H1 (cell line): ENCODE data around the gene ARRDC1. TPM values are rescaled to one million over a fixed set of nuclear protein-coding genes. Genes with fewer than 3 reads are reported as not detected.

Experiments used
- CTCF ChIA-PET: fragments of 300-600 bp; sonication (Branson Sonifier 250); formaldehyde crosslinking; loops from one replicate; lab custom pipeline; 2021; ENCODE audit not compliant: partially characterized antibody; lab: Charles Lee
- POLR2A ChIA-PET: fragments of 300-600 bp; sonication (Branson Sonifier 250); formaldehyde crosslinking; loops from one replicate; lab custom pipeline; 2021; ENCODE audit warnings: inconsistent platforms; ENCODE audit not compliant: partially characterized antibody; lab: Charles Lee
- DNase-seq, 2 experiments: peaks; one replicate each; pipeline versions ENCODE4 v3.0.0 to v3.0.0-alpha.2; 2010 to 2022; ENCODE audit warnings: low spot score in 2 of 2, low read depth in 1 of 2, mixed read lengths in 1 of 2
- FAIRE-seq: peaks from 2 replicates; lab custom pipeline; 2011; peaks lifted over from hg19 to GRCh38; lab: Jason Lieb, UNC
- H2AFZ ChIP-seq: 2 replicates; pipeline ENCODE4 v1.8.1; 2012; ENCODE audit warnings: low read length, inconsistent platforms
- H2AK5ac ChIP-seq: 2 replicates; pipeline ENCODE4 v1.6.1; 2013; ENCODE audit warnings: low read depth, low read length
- H2BK120ac ChIP-seq: replicated peaks from 2 replicates; pipeline ENCODE3; 2013; ENCODE audit warnings: low read depth, low read length, inconsistent platforms
- H2BK12ac ChIP-seq: 2 replicates; pipeline ENCODE4 v1.6.1; 2013; ENCODE audit warnings: low read depth, low read length
- H2BK15ac ChIP-seq: 2 replicates; pipeline ENCODE4 v1.6.1; 2013; ENCODE audit warnings: low read length
- H2BK20ac ChIP-seq: 2 replicates; pipeline ENCODE4 v1.6.1; 2013; ENCODE audit warnings: low read length
- H2BK5ac ChIP-seq: 2 replicates; pipeline ENCODE4 v1.6.1; 2013; ENCODE audit warnings: low read depth, low read length
- H3K14ac ChIP-seq: 2 replicates; pipeline ENCODE4 v1.6.1; 2013; ENCODE audit warnings: inconsistent platforms; ENCODE audit not compliant: insufficient read length
- H3K18ac ChIP-seq: 2 replicates; pipeline ENCODE4 v1.6.1; 2013; ENCODE audit warnings: low read length; ENCODE audit errors: extremely low read depth
- H3K23ac ChIP-seq: 2 replicates; pipeline ENCODE4 v1.6.1; 2013; ENCODE audit warnings: inconsistent platforms; ENCODE audit not compliant: insufficient read length
- H3K23me2 ChIP-seq: 2 replicates; pipeline ENCODE4 v1.6.1; 2013; ENCODE audit warnings: low read depth, low read length
- H3K27ac ChIP-seq: 2 replicates; pipeline ENCODE4 v1.6.1; 2011; ENCODE audit warnings: low read depth, low read length, inconsistent platforms
- H3K27me3 ChIP-seq, 4 experiments: replicated peaks in 1 of 4; 1 replicate in 1 of 4; 2 replicates in 3 of 4; pipeline versions ENCODE4 v1.6.1 to v1.8.1; 2011 to 2013; ENCODE audit warnings: low read length in 3 of 4, mild to moderate bottlenecking in 3 of 4, inconsistent platforms in 2 of 4, mixed read lengths in 2 of 4, moderate library complexity in 1 of 4; ENCODE audit not compliant: control insufficient read depth in 3 of 4, insufficient read depth in 3 of 4; ENCODE audit errors: extremely low read depth in 1 of 4
- H3K36me3 ChIP-seq, 4 experiments: 2 replicates each; pipeline versions ENCODE4 v1.6.1 to v1.8.1; 2011 to 2013; ENCODE audit warnings: mild to moderate bottlenecking in 4 of 4, low read length in 3 of 4, moderate library complexity in 2 of 4, control low read depth in 1 of 4, inconsistent platforms in 1 of 4; ENCODE audit not compliant: insufficient read depth in 4 of 4, control insufficient read depth in 2 of 4
- H3K4ac ChIP-seq: replicated peaks from 2 replicates; pipeline ENCODE3; 2013; ENCODE audit warnings: low read length, low read depth, mixed read lengths, inconsistent platforms; ENCODE audit not compliant: insufficient read length
- H3K4me1 ChIP-seq, 4 experiments: replicated peaks in 1 of 4; 1 replicate in 1 of 4; 2 replicates in 3 of 4; pipeline versions ENCODE4 v1.6.1 to v1.8.1; 2011 to 2013; ENCODE audit warnings: low read length in 3 of 4, inconsistent platforms in 2 of 4, mixed read lengths in 1 of 4; ENCODE audit not compliant: insufficient read depth in 4 of 4, control insufficient read depth in 3 of 4
- H3K4me2 ChIP-seq, 2 experiments: 2 replicates each; pipeline versions ENCODE4 v1.6.1 to v1.8.1; 2011 to 2013; ENCODE audit warnings: low read depth in 2 of 2, low read length in 2 of 2, control low read depth in 1 of 2, inconsistent platforms in 1 of 2, mild to moderate bottlenecking in 1 of 2; ENCODE audit not compliant: insufficient read depth in 1 of 2
- H3K4me3 ChIP-seq, 4 experiments: fragments of 200-600, 300-600 bp in 1 of 4; sonication (generic), shearing (Covaris generic), sonication (Bioruptor Twin) in 1 of 4; 2 replicates each; pipeline versions ENCODE4 v1.5.1 to v1.8.1; 2011 to 2016; ENCODE audit warnings: low read length in 4 of 4, low read depth in 3 of 4, control low read depth in 2 of 4, inconsistent platforms in 2 of 4, mild to moderate bottlenecking in 2 of 4, mixed read lengths in 1 of 4, moderate library complexity in 1 of 4; ENCODE audit not compliant: insufficient read depth in 2 of 4; ENCODE audit errors: extremely low read depth in 1 of 4
- H3K56ac ChIP-seq: replicated peaks from 2 replicates; pipeline ENCODE3; 2013; ENCODE audit warnings: low read depth, mild to moderate bottlenecking, mixed read lengths, low read length, inconsistent platforms; ENCODE audit not compliant: insufficient read length
- H3K79me1 ChIP-seq: 2 replicates; pipeline ENCODE4 v1.6.1; 2013; ENCODE audit warnings: low read depth, low read length, control low read depth
- H3K79me2 ChIP-seq, 2 experiments: 2 replicates each; pipeline versions ENCODE4 v1.6.1 to v1.8.1; 2012 to 2013; ENCODE audit warnings: low read length in 2 of 2, mild to moderate bottlenecking in 2 of 2, inconsistent platforms in 1 of 2; ENCODE audit not compliant: insufficient read depth in 2 of 2, control insufficient read depth in 1 of 2
- H3K9ac ChIP-seq, 4 experiments: replicated peaks in 1 of 4; 1 replicate in 1 of 4; 2 replicates in 3 of 4; pipeline versions ENCODE4 v1.6.1 to v1.8.1; 2011 to 2013; ENCODE audit warnings: low read depth in 3 of 4, low read length in 3 of 4, control low read depth in 2 of 4, mild to moderate bottlenecking in 2 of 4, moderate library complexity in 2 of 4, inconsistent platforms in 1 of 4; ENCODE audit errors: extremely low read depth in 1 of 4
- H3K9me3 ChIP-seq, 2 experiments: 2 replicates each; pipeline versions ENCODE4 v1.6.1 to v1.8.1; 2012 to 2013; ENCODE audit warnings: mild to moderate bottlenecking in 2 of 2, moderate library complexity in 2 of 2, control low read depth in 1 of 2, inconsistent platforms in 1 of 2, low read depth in 1 of 2, low read length in 1 of 2, mixed read lengths in 1 of 2; ENCODE audit not compliant: insufficient read depth in 2 of 2
- H4K20me1 ChIP-seq, 2 experiments: replicated peaks in 1 of 2; 2 replicates each; pipeline versions ENCODE3 to v1.8.1; 2011 to 2013; ENCODE audit warnings: inconsistent platforms in 2 of 2, low read length in 2 of 2, mild to moderate bottlenecking in 1 of 2; ENCODE audit not compliant: insufficient read depth in 2 of 2, control insufficient read depth in 1 of 2
- H4K5ac ChIP-seq: 2 replicates; pipeline ENCODE4 v1.6.1; 2013; ENCODE audit warnings: low read length, low read depth, mixed read lengths, inconsistent platforms; ENCODE audit not compliant: insufficient read length
- H4K8ac ChIP-seq: 2 replicates; pipeline ENCODE4 v1.8.0; 2013; ENCODE audit warnings: mild to moderate bottlenecking, moderate library complexity, low read length, inconsistent platforms; ENCODE audit not compliant: insufficient read depth; ENCODE audit errors: extremely low read depth
- H4K91ac ChIP-seq: replicated peaks from 2 replicates; pipeline ENCODE3; 2013; ENCODE audit warnings: low read length, mixed read lengths, inconsistent platforms; ENCODE audit not compliant: insufficient read length
- RXRA ChIP-seq: IDR thresholded peaks from 2 replicates; pipeline ENCODE4 v1.6.1; 2011; ENCODE audit warnings: low read depth, mild to moderate bottlenecking, low read length, moderate library complexity; ENCODE audit not compliant: insufficient read depth
- WGBS, 2 experiments: shearing (Covaris generic) in 1 of 2; methylation state at CpG; one replicate each; pipeline versions ENCODE4 v1.1.6 to v1.1.7; 2013 to 2015; ENCODE audit warnings: low lambda C conversion rate in 2 of 2, mixed read lengths in 2 of 2, inconsistent platforms in 1 of 2, low coverage in 1 of 2, missing lambda C conversion rate in 1 of 2; ENCODE audit not compliant: insufficient replicate concordance in 2 of 2, insufficient coverage in 1 of 2, insufficient read length in 1 of 2; ENCODE audit errors: extremely low coverage in 1 of 2, missing lambda C conversion rate in 1 of 2; 5-methylcytosine and 5-hydroxymethylcytosine counted together
- polyA plus RNA-seq, 7 experiments: library from polyadenylated mRNA; depleted of rRNA in 3 of 7; stranded (reverse) in 5 of 7; unstranded in 2 of 7; fragments of >200 nt in 5 of 7; fragments of 200-250 nt in 2 of 7; gene quantifications; 1 replicate in 5 of 7; 2 replicates in 1 of 7; 4 replicates in 1 of 7; pipeline versions ENCODE4 v1.2.1 to v1.2.3, GENCODE V29; 2011 to 2013; ENCODE audit warnings: missing spikeins in 2 of 7, mixed read lengths in 2 of 7
- total RNA-seq: library from RNA; stranded (reverse); fragmentation: NEBNext Ultra II Directional; extraction: Animal tissue kit (Norgen Biotek cat#: 25700); gene quantifications from 2 replicates; pipeline ENCODE4 v1.2.1, GENCODE V29; 2021

The ARRDC1 gene
- total and polyA plus RNA-seq, 2 of the 8 experiments (the other 6 are each of a cell fraction or from before 2014, with no cell fraction given) = 22.0 to 58.4 TPM

DNA sequence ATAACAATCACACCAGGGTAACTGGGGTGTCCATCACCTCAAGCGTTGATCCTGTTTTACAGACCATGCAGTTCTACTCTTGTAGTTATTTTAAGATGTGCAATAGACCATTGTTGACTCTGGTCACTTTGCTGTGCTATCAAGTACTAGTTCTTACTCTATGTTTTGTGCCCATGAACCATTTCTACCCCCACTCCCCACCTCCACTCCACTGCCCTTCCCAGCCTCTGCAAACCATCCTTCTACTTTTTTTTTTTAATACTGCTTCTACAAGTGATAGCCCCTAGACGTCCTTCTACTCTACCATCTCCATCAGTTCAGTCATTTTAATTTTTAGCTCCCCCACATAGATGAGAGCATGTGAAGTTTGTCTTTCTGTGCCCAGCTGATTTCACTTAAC is 52.1 kb downstream of the ARRDC1 start:
- no peak overlapping the region for H3K23ac ChIP-seq
- no peak overlapping the region for H3K27ac ChIP-seq
- 82% methylated on average over 2 of the region's 2 CpGs; no CpG with 5 or more reads in 1 of the 2 experiments for WGBS, 2 experiments
- H3K79me1 ChIP-seq = peaks cover 16% of the 10 kb centered on the region
- DNase-seq = no peak
- no peak overlapping the region for H4K91ac ChIP-seq
- H3K18ac ChIP-seq = no peak overlapping the region
- no peaks in the 10 kb centered on the region for H3K27me3 ChIP-seq
- H4K5ac ChIP-seq = no peak overlapping the region
- H2BK5ac ChIP-seq = no peak overlapping the region
- H2AK5ac ChIP-seq = no peak overlapping the region
- H2BK120ac ChIP-seq = no peak overlapping the region
- no peak overlapping the region for H3K4me2 ChIP-seq
- H4K8ac ChIP-seq = no peak overlapping the region
- no peak overlapping the region for H3K4ac ChIP-seq
- H2BK12ac ChIP-seq = no peak overlapping the region
- H3K36me3 ChIP-seq = no peaks in the 10 kb centered on the region; a peak in 1 of 8 replicates
- ChIA-PET POLR2A (interaction anchor here (1.5 kb wide), 1 partner anchor 9 kb away, joined by 4 read pairs; no protein-coding TSS in a partner anchor), CTCF (interaction anchor here (0.6 to 1.2 kb wide), 3 partner anchors 24 to 71 kb away, joined by 4 read pairs; no protein-coding TSS in a partner anchor)
- H4K20me1 ChIP-seq = peaks cover 0 to 17% of the 10 kb centered on the region in 2 experiments
- H3K9me3 ChIP-seq = no peaks in the 10 kb centered on the region
- no peak overlapping the region for H2BK20ac ChIP-seq
- FAIRE-seq = no peak
- no peak overlapping the region for H3K4me3 ChIP-seq
- H2BK15ac ChIP-seq = no peak overlapping the region
- H3K23me2 ChIP-seq = no peaks in the 10 kb centered on the region; the same call in 1 of the 2 replicates
- no peak overlapping the region for H3K56ac ChIP-seq
- no peak overlapping the region for H3K14ac ChIP-seq
- H2AFZ ChIP-seq = no peak overlapping the region
- H3K9ac ChIP-seq = no peak overlapping the region
- peaks cover 0 to 11% (median 2%) of the 10 kb centered on the region in 4 experiments; a peak in 4 of 7 replicates for H3K4me1 ChIP-seq
- peaks cover 3 to 92% of the 10 kb centered on the region in 2 experiments for H3K79me2 ChIP-seq
- no peak for TF ChIP-seq RXRA
